HK-2 (cell line): ENCODE measurements around the gene RREB1.
A peak's percentile ranks its signal among the peaks of the same experiment; 100 is the strongest.

Experiments used
- DNase-seq: peaks from one replicate; pipeline ENCODE4 v3.0.0-alpha.2; 2018; ENCODE audit not compliant: unreplicated experiment

The RREB1 gene

GRCh38 chr6:7243179-7243981, 135.6 kb downstream of the RREB1 start:
- peak; percentile 46 for DNase-seq

- DNase-seq = no peak
These were observed 138.1 kb downstream of the RREB1 start for GRCh38 chr6:7245668-7246393.

- no peak for DNase-seq
These were observed 138.8 kb downstream of the RREB1 start for GRCh38 chr6:7246401-7247178.

GRCh38 chr6:7247179-7247456, 139.4 kb downstream of the RREB1 start:
- DNase-seq = no peak

GRCh38 chr6:7247828-7248227, 140.1 kb downstream of the RREB1 start:
- DNase-seq = no peak

GRCh38 chr6:7249391-7249790, 141.6 kb downstream of the RREB1 start:
- no peak for DNase-seq

DNA sequence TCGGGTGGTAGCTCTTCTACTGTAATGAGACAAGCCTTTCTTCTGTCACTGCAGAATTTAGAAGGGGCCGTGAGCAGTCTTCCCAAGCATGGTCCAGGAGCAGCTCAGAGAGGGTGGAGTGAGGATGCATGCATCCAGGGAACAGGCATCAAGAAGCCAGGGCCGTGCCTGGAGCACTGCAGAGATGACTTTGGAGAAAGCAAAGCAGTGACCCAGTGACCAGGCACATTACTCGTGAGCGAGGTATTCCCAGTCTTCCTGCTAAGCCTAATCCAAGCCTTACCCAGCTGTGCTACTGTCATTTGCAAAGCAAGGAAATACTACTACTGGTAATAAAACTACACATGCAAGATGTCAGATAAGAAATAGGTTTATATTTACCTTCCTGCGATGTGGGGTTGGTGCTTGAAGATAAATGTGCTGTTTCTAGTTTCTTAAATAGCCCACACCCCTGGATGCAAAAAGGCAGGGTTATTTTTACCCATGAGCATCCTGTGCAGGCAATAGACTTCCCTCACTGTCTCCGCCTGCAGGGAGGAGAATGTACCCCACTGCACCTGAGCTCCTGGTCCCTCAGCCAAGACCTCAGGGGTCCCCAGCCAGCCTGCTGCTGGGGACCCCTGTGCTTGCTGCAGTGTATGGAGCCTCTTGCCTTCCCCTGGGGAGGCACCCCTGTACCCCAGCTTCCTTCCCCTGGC, 142.3 kb downstream of the RREB1 start:
- no peak for DNase-seq

DNA sequence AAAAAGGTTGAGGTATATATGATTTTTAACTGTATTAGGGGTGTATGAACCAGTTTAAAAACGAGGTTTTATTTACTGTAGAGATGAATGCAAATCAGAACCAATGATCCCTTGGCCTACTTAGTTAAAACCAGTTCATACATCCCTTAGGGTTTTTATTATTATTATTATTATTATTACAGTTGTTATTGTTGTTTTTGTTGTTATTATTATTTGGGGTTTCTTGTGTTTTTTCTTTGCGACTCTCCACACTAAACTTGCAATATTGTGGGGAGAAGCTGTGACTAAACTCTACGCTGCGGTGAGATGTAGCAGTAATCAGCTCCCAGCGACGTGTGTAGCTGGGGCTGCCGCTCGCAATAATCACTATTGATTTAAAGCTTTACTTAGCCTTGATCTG, 143.1 kb downstream of the RREB1 start:
- DNase-seq = no peak

DNA sequence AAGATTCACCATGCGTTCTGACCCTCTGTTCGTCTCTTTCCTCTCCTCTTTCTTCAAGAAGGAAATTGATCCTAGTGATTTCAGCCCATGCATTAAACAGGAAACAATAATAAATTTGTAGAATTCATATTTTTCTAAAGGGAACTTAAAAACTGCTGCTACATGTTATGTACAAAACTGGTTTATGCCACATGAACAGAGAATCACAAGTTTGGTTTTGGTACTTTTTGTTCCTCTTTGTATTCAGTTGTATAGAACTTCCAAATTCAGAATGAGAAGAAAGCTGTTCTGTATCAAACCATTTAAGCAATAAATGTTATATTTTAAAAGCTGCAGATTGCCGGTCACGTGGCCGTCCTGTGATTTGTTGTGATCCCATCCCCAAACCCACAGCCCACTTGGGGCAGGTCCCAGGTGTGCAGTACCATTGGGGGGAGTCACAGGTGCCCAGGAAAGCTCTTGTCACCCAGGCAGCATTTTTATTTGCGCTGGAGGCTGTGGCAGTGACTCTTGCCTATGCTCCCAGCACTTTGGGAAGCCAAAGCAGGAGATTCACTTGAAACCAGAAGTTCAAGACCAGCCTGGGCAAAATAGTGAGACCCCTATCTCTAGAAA, 144.0 kb downstream of the RREB1 start:
- no peak for DNase-seq

- DNase-seq = no peak
These were observed 144.6 kb downstream of the RREB1 start for GRCh38 chr6:7252390-7252789.

- no peak for DNase-seq
These were observed 147.4 kb downstream of the RREB1 start for GRCh38 chr6:7254980-7255835.

GRCh38 chr6:7255918-7256317, 148.2 kb downstream of the RREB1 start:
- DNase-seq = no peak

GRCh38 chr6:7256785-7257184, 149.0 kb downstream of the RREB1 start:
- no peak for DNase-seq

DNA sequence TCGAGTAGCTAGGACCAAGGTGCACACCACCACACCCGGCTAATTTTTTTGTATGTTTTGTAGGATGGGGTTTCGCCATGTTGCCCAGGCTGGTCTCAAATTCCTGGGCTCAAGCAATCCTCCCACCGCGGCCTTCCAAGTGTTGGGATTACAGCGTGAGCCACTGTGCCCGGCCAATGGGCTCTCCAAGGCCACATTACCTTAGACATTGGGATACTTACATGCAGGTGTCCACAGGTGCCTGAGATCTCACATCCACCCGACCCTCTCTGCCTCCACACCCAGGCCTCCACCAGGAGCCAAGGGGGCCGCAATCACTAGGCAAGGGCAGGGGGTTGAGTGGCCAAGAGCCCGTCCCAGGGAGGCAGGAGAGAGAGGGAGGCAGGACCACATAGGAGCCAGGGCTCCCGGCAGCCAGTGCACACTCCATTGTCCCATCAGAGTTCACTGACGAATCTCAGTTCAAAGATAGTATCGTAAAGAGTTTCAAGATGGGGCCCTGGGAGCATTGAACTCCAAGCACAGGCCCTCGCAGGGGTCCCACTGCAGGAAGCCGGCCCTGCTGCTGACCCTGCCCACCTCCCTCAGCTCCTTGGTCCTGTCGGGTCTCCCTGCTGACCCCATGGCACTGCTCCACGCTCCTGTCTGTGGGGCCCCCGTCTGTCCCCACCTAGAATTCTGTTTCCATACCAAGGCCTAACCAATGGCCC, 149.9 kb downstream of the RREB1 start:
- no peak for DNase-seq

GRCh38 chr6:7258231-7258763, 150.5 kb downstream of the RREB1 start:
- DNase-seq = no peak

DNA sequence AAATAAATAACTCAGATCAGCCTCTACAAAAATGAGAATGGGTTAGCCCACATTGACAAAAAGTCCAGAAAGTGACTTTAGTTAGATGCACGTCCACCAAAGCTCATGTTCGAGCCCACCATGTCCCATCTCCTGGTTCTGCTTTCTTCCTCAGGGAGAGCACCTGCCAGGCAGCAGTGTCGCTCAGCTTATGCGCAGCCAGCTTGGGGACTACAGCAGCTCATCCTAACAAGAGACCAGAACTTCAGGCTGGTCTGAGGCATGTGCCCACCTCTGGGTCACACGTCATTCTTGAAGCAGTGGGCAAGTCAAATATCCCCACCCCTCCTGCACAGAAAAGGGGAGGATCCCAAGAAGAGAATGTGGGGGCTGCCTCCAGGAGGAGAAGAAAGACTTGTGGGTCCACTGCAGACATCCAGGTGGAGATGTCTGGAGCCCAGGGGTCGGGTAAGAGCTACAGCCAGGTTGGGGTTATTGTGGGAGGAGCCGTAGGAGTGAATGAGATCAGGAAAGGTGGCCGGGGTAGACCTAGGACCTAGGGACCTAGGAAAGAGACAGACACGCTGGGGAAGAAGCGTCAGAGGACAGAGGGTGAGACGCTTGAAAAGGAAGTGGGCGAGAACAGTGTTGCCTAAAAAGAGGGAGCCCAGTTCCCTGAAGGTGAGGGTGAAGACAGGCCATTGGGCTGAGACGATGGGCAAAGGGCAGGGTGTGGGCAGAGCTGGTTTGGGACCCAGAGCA, 152.7 kb downstream of the RREB1 start:
- no peak for DNase-seq

- DNase-seq = peak; percentile 90
These were observed 153.5 kb downstream of the RREB1 start for GRCh38 chr6:7261032-7261841.

DNA sequence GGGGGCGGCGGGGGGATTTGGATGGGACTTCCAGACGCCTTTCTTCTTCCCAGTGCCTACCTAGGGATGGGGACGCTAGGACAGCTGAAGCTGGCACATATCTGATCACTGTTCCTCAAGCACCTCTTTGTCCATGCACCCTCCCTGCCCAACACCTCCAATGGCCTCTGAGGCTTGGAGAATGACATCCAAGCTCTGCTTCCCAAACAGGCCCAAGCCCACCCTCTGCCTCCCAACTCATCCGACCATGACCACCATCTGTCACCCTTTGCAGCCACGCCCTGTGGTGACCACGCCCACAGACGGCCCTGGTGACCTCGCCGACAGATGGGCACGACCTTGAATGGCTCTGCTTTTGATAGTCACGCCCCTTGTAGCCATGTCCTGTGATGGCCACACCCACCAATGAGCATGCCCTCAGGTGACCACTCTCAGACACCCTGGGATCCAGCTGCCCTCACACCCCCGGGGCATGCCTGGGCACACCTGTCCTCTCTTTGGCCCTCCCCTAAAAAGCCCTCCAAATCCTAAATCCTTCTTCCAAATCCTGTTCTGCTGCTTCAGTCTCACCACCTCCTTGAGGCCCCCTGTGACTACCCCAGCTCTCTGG, 154.2 kb downstream of the RREB1 start:
- no peak for DNase-seq
